ENCODE data around the gene GABRB2.
"Not testable (repeated sequence)": the region's sequence is repeated elsewhere in the genome, so short reads cannot be mapped to it uniquely, and the experiment has no call there.

The GABRB2 gene

GRCh38 chr5:161312882-161313281 lies 233.6 kb downstream of the GABRB2 start:
- DNase-seq = no peak
- H3K27me3 ChIP-seq (replicated peaks; ENCODE audit: control insufficient read depth, insufficient read depth, low read length, poor library complexity, severe bottlenecking) = no peaks in the 10 kb centered on the region
- H3K36me3 ChIP-seq (ENCODE audit: control insufficient read depth, insufficient read depth, low read length) = no peaks in the 10 kb centered on the region
- no peak overlapping the region for H3K4me3 ChIP-seq (ENCODE audit: insufficient read depth, low read depth, low read length, poor library complexity, severe bottlenecking)
- H3K9me3 ChIP-seq (ENCODE audit: control insufficient read depth, low read length) = no peaks in the 10 kb centered on the region
- H3K27ac ChIP-seq (ENCODE audit: insufficient read depth, low read length, poor library complexity, severe bottlenecking) = no peak overlapping the region
- H3K4me1 ChIP-seq (ENCODE audit: control insufficient read depth, insufficient read depth, low read length, poor library complexity, severe bottlenecking) = no peaks in the 10 kb centered on the region

DNA sequence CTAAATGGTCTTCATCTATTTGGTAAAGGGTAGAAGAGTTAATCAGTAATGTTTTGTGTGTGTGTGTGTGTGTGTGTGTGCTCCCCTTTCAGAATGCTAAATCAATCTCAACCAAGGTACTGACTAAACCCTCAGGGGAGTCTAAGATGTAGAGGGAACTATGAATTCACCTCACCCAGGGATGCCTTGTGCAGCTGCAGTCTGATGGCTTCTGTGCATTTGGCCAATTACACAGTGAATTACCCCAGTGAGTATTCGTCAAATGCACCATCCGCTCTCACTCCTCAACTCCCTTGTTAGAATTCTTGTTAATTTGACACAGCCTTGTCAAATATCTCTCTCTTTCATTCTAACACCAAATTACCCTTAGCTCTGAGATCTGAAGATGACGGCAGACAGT lies 234.6 kb downstream of the GABRB2 start:
- H3K27me3 ChIP-seq (replicated peaks; ENCODE audit: control insufficient read depth, insufficient read depth, low read length, poor library complexity, severe bottlenecking) = no peaks in the 10 kb centered on the region
- H3K9me3 ChIP-seq (ENCODE audit: control insufficient read depth, low read length) = no peaks in the 10 kb centered on the region
- H3K4me1 ChIP-seq (ENCODE audit: control insufficient read depth, insufficient read depth, low read length, poor library complexity, severe bottlenecking) = no peaks in the 10 kb centered on the region
- H3K4me3 ChIP-seq (ENCODE audit: insufficient read depth, low read depth, low read length, poor library complexity, severe bottlenecking) = no peak overlapping the region
- DNase-seq = no peak
- no peaks in the 10 kb centered on the region for H3K36me3 ChIP-seq (ENCODE audit: control insufficient read depth, insufficient read depth, low read length)
- H3K27ac ChIP-seq (ENCODE audit: insufficient read depth, low read length, poor library complexity, severe bottlenecking) = no peak overlapping the region

DNA sequence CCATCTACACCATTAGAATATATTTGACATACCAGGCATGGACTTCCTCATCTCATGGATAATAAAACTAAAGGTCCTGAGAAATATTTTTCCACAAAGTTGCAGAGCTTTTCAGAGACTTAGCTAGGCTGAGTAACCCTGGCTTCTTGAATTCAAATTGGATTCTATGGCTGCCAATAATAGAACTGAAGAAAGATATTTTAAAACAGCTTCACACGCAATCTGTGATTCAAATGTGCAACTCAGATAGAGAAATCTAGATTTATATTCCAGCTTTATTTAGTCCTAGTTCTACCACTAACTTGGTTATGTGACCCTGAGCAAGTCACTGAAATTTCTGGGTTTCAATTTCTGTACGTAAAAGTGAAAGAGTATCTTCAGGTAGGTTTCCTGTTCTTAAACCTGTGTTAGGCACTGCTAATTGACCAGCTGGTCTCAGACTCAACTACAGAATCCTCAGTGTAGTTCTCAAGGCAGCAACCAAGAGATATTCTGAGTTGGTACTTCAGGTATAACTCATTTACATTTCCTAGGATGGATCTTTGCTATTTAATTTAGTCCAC lies 235.3 kb downstream of the GABRB2 start:
- no peak overlapping the region for H3K27ac ChIP-seq (ENCODE audit: insufficient read depth, low read length, poor library complexity, severe bottlenecking)
- no peaks in the 10 kb centered on the region for H3K27me3 ChIP-seq (replicated peaks; ENCODE audit: control insufficient read depth, insufficient read depth, low read length, poor library complexity, severe bottlenecking)
- no peaks in the 10 kb centered on the region for H3K4me1 ChIP-seq (ENCODE audit: control insufficient read depth, insufficient read depth, low read length, poor library complexity, severe bottlenecking)
- H3K4me3 ChIP-seq (ENCODE audit: insufficient read depth, low read depth, low read length, poor library complexity, severe bottlenecking) = no peak overlapping the region
- DNase-seq = no peak
- H3K9me3 ChIP-seq (ENCODE audit: control insufficient read depth, low read length) = no peaks in the 10 kb centered on the region
- no peaks in the 10 kb centered on the region for H3K36me3 ChIP-seq (ENCODE audit: control insufficient read depth, insufficient read depth, low read length)

- Histone ChIP-seq H3K4me1 (ENCODE audit: control insufficient read depth, insufficient read depth, low read length, poor library complexity, severe bottlenecking) (no peaks in the 10 kb centered on the region), H3K27me3 (replicated peaks; ENCODE audit: control insufficient read depth, insufficient read depth, low read length, poor library complexity, severe bottlenecking) (no peaks in the 10 kb centered on the region), H3K4me3 (ENCODE audit: insufficient read depth, low read depth, low read length, poor library complexity, severe bottlenecking) (no peak overlapping the region), H3K27ac (ENCODE audit: insufficient read depth, low read length, poor library complexity, severe bottlenecking) (no peak overlapping the region), H3K9me3 (ENCODE audit: control insufficient read depth, low read length) (no peaks in the 10 kb centered on the region), H3K36me3 (ENCODE audit: control insufficient read depth, insufficient read depth, low read length) (no peaks in the 10 kb centered on the region)
- no peak for DNase-seq
Measured at GRCh38 chr5:161306351-161306995, 240.1 kb downstream of the GABRB2 start.

GRCh38 chr5:161305601-161306000 lies 240.9 kb downstream of the GABRB2 start:
- H3K4me1 ChIP-seq (ENCODE audit: control insufficient read depth, insufficient read depth, low read length, poor library complexity, severe bottlenecking) = no peaks in the 10 kb centered on the region
- no peaks in the 10 kb centered on the region for H3K27me3 ChIP-seq (replicated peaks; ENCODE audit: control insufficient read depth, insufficient read depth, low read length, poor library complexity, severe bottlenecking)
- no peaks in the 10 kb centered on the region for H3K36me3 ChIP-seq (ENCODE audit: control insufficient read depth, insufficient read depth, low read length)
- H3K4me3 ChIP-seq (ENCODE audit: insufficient read depth, low read depth, low read length, poor library complexity, severe bottlenecking) = no peak overlapping the region
- no peaks in the 10 kb centered on the region for H3K9me3 ChIP-seq (ENCODE audit: control insufficient read depth, low read length)
- no peak overlapping the region for H3K27ac ChIP-seq (ENCODE audit: insufficient read depth, low read length, poor library complexity, severe bottlenecking)
- no peak for DNase-seq

GRCh38 chr5:161302559-161302958 lies 244.0 kb downstream of the GABRB2 start:
- no peak overlapping the region for H3K4me3 ChIP-seq (ENCODE audit: insufficient read depth, low read depth, low read length, poor library complexity, severe bottlenecking)
- no peak overlapping the region for H3K27ac ChIP-seq (ENCODE audit: insufficient read depth, low read length, poor library complexity, severe bottlenecking)
- H3K27me3 ChIP-seq (replicated peaks; ENCODE audit: control insufficient read depth, insufficient read depth, low read length, poor library complexity, severe bottlenecking) = no peaks in the 10 kb centered on the region
- H3K9me3 ChIP-seq (ENCODE audit: control insufficient read depth, low read length) = no peaks in the 10 kb centered on the region
- no peaks in the 10 kb centered on the region for H3K36me3 ChIP-seq (ENCODE audit: control insufficient read depth, insufficient read depth, low read length)
- H3K4me1 ChIP-seq (ENCODE audit: control insufficient read depth, insufficient read depth, low read length, poor library complexity, severe bottlenecking) = no peaks in the 10 kb centered on the region
- no peak for DNase-seq

GRCh38 chr5:161301586-161301985 lies 244.9 kb downstream of the GABRB2 start:
- Histone ChIP-seq H3K9me3 (ENCODE audit: control insufficient read depth, low read length) (no peaks in the 10 kb centered on the region), H3K36me3 (ENCODE audit: control insufficient read depth, insufficient read depth, low read length) (no peaks in the 10 kb centered on the region), H3K27ac (ENCODE audit: insufficient read depth, low read length, poor library complexity, severe bottlenecking) (no peak overlapping the region), H3K4me3 (ENCODE audit: insufficient read depth, low read depth, low read length, poor library complexity, severe bottlenecking) (no peak overlapping the region), H3K27me3 (replicated peaks; ENCODE audit: control insufficient read depth, insufficient read depth, low read length, poor library complexity, severe bottlenecking) (no peaks in the 10 kb centered on the region), H3K4me1 (ENCODE audit: control insufficient read depth, insufficient read depth, low read length, poor library complexity, severe bottlenecking) (no peaks in the 10 kb centered on the region)
- DNase-seq = no peak

DNA sequence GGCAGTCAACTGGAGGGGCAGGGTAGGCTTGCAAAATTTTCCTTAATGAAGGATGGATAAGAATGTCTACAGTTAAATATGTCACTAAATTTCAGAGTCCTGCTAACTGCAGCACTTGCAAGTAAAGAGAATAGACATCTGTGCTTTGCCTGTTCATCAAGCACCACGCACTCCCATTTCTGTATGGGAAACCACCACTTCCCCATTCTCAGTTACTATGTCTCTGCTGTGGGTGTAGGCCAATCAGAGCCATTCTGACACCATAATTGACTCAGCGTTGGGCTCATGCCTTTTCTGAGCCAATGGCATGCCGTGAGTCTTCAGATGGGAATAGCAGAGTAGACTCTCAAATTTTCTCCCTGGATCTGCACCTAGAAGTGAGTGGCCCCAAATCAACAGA lies 247.5 kb downstream of the GABRB2 start:
- Histone ChIP-seq H3K27ac (ENCODE audit: insufficient read depth, low read length, poor library complexity, severe bottlenecking) (no peak overlapping the region), H3K36me3 (ENCODE audit: control insufficient read depth, insufficient read depth, low read length) (no peaks in the 10 kb centered on the region), H3K4me1 (ENCODE audit: control insufficient read depth, insufficient read depth, low read length, poor library complexity, severe bottlenecking) (no peaks in the 10 kb centered on the region), H3K27me3 (replicated peaks; ENCODE audit: control insufficient read depth, insufficient read depth, low read length, poor library complexity, severe bottlenecking) (no peaks in the 10 kb centered on the region), H3K4me3 (ENCODE audit: insufficient read depth, low read depth, low read length, poor library complexity, severe bottlenecking) (no peak overlapping the region), H3K9me3 (ENCODE audit: control insufficient read depth, low read length) (no peaks in the 10 kb centered on the region)
- DNase-seq = no peak

DNA sequence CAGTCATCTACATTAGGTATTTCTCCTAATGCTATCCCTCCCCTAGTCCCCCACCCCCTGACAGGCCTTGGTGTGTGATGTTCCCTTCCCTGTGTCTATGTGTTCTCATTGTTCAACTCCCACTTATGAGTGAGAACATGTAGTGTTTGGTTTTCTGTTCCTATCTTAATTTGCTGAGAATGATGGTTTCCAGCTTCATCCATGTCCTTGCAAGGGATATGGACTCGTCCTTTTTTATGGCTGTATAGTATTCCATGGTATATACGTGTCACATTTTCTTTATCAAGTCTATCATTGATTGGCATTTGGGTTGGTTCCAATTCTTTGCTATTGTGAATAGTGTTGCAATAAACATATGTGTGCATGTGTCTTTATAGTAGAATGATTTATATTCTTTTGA lies 249.1 kb downstream of the GABRB2 start:
- H3K27me3 ChIP-seq (replicated peaks; ENCODE audit: control insufficient read depth, insufficient read depth, low read length, poor library complexity, severe bottlenecking); H3K36me3 ChIP-seq (ENCODE audit: control insufficient read depth, insufficient read depth, low read length); DNase-seq; H3K9me3 ChIP-seq (ENCODE audit: control insufficient read depth, low read length); H3K4me1 ChIP-seq (ENCODE audit: control insufficient read depth, insufficient read depth, low read length, poor library complexity, severe bottlenecking); H3K27ac ChIP-seq (ENCODE audit: insufficient read depth, low read length, poor library complexity, severe bottlenecking); H3K4me3 ChIP-seq (ENCODE audit: insufficient read depth, low read depth, low read length, poor library complexity, severe bottlenecking): not testable (repeated sequence)

- Histone ChIP-seq H3K27ac (ENCODE audit: insufficient read depth, low read length, poor library complexity, severe bottlenecking) (no peak overlapping the region), H3K27me3 (replicated peaks; ENCODE audit: control insufficient read depth, insufficient read depth, low read length, poor library complexity, severe bottlenecking) (no peaks in the 10 kb centered on the region), H3K4me1 (ENCODE audit: control insufficient read depth, insufficient read depth, low read length, poor library complexity, severe bottlenecking) (no peaks in the 10 kb centered on the region), H3K4me3 (ENCODE audit: insufficient read depth, low read depth, low read length, poor library complexity, severe bottlenecking) (no peak overlapping the region), H3K36me3 (ENCODE audit: control insufficient read depth, insufficient read depth, low read length) (no peaks in the 10 kb centered on the region), H3K9me3 (ENCODE audit: control insufficient read depth, low read length) (no peaks in the 10 kb centered on the region)
- DNase-seq = no peak
Measured at GRCh38 chr5:161295721-161296250, 250.7 kb downstream of the GABRB2 start.

Data from effector memory CD4-positive, alpha-beta T cell (primary cell).